SK-N-MC (cell line): ENCODE measurements around the gene CDC42EP3.

Experiments
- DNase-seq: peaks from one replicate; pipeline ENCODE4 v3.0.0-alpha.2; 2011; ENCODE audit warnings: low read depth, low spot score
- H3K27ac ChIP-seq: fragments of 200-600 bp; sonication (generic); 2 replicates; pipeline ENCODE4 v1.5.1; 2016; ENCODE audit warnings: mixed run types
- H3K36me3 ChIP-seq: fragments of 200-600 bp; sonication (generic); 2 replicates; pipeline ENCODE4 v1.6.1; 2017; ENCODE audit warnings: antibody characterized with exemption, low read length, mixed read lengths; ENCODE audit not compliant: insufficient read depth
- H3K4me3 ChIP-seq: fragments of 200-600 bp; sonication (generic); 2 replicates; pipeline ENCODE4 v1.5.1; 2016
- H3K9ac ChIP-seq: fragments of 200-600 bp; sonication (generic); 2 replicates; pipeline ENCODE4 v1.8.0; 2017; ENCODE audit warnings: mixed run types, mixed read lengths; ENCODE audit not compliant: insufficient read length
- H3K9me3 ChIP-seq: fragments of 200-600 bp; sonication (generic); 2 replicates; pipeline ENCODE4 v1.6.1; 2017; ENCODE audit warnings: low read depth, mild to moderate bottlenecking, antibody characterized with exemption, low read length, moderate library complexity, mixed read lengths
- EZH2 ChIP-seq: fragments of 200-600 bp; sonication (generic); IDR thresholded peaks from one replicate; pipeline ENCODE4 v1.6.1; 2017; ENCODE audit warnings: antibody characterized with exemption
- FOXP2 ChIP-seq: optimal IDR thresholded peaks from 2 replicates; pipeline ENCODE3; 2011; ENCODE audit warnings: mild to moderate bottlenecking, moderate library complexity; ENCODE audit not compliant: insufficient read depth; ENCODE audit errors: extremely low read length, control extremely low read depth
- POLR2AphosphoS5 ChIP-seq: IDR thresholded peaks from 2 replicates; pipeline ENCODE4 v1.6.1; 2012; ENCODE audit warnings: mild to moderate bottlenecking, low read depth, low read length, borderline replicate concordance

The CDC42EP3 gene

DNA sequence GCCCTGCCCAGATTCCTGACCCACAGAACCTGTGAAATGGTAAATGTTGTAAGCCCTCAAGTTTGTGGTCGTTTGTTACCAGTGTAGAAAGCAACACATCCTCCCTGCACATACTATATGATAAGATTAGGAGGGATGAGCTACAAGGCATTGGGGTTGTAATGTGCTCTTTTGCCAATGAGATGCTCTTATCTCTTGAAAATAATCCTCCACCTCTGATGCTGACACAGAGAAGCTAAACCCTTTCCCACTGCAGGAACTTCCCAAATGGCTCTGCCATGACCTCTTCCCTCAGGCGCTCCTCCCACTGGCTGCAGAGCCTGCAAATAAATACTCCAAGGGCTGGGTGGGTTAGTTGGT, 23.5 kb downstream of the CDC42EP3 start:
- no peak for DNase-seq
- Histone ChIP-seq H3K36me3 (no peaks in the 10 kb centered on the region), H3K9me3 (no peaks in the 10 kb centered on the region), H3K4me3 (no peak overlapping the region), H3K9ac (no peak overlapping the region), H3K27ac (no peak overlapping the region)
- TF ChIP-seq POLR2AphosphoS5: no peak
- no peak for TF ChIP-seq FOXP2
- TF ChIP-seq EZH2: no peak

DNA sequence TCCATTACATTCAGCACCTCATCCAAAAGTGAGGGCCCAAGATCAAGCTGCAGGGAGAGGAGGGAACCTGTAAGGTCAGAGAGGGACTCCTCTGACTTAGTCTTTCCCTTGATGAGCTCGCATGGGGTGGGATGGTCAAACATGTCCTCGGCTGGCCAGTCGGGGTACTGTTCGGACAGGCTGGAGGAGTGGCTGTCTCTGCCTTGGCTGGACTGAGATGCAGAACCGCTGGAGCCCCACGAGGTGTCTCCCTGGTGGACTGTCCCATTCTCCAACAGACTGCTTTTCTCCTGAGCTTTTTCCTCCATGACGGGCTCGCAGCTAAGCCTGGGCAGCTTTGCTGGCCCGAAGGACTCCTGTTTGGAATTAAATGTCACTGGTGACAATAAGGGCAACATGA, 25.6 kb downstream of the CDC42EP3 start:
- no peaks in the 10 kb centered on the region for H3K36me3 ChIP-seq
- DNase-seq: no peak
- H3K9ac ChIP-seq: no peak overlapping the region
- H3K9me3 ChIP-seq: no peaks in the 10 kb centered on the region
- H3K4me3 ChIP-seq: no peak overlapping the region
- H3K27ac ChIP-seq: no peak overlapping the region
- no peak for TF ChIP-seq EZH2
- no peak for TF ChIP-seq POLR2AphosphoS5
- TF ChIP-seq FOXP2: no peak

DNA sequence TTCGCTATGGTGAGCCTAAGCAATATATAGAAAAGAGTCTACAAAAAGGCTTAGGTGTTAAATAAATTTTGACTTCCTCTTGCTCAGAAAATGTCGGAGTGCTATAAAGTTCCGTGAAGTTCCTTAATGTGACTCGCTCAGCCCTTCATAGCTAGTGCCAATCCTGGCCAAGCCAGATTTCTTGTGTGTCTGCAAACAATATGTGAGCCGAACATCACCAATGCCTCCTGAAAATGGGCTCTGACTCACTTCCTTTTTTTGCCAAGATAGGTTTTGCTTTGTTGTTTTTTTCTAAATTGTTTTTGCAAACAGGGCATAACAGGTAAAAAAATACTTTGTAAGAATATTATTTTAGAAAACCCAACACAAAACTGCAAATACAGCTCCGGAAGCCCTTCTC, 26.1 kb downstream of the CDC42EP3 start:
- no peak overlapping the region for H3K4me3 ChIP-seq
- no peaks in the 10 kb centered on the region for H3K36me3 ChIP-seq
- H3K27ac ChIP-seq: no peak overlapping the region
- no peak overlapping the region for H3K9ac ChIP-seq
- DNase-seq: no peak
- TF ChIP-seq FOXP2 (no peak), POLR2AphosphoS5 (no peak)
- no peaks in the 10 kb centered on the region for H3K9me3 ChIP-seq

DNA sequence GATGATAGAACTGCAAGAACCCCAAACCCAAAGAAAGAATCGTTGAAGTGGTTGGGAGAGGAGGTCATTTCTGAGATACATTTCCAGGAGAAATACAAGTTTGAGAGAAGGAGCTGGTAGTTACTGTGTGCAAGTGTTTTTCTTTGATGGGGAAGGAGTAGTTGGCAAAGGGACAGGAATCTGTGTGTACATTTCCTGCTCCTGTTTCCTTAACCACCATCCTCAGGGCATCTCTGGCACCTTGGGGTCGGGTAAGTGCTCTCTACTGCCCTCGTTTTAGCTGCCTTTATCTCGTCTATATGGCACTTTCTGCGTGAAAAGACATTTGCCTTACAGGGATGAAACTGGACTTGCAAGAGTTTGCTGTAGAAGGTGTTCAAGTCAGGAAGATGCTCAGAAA, 27.3 kb downstream of the CDC42EP3 start:
- Histone ChIP-seq H3K27ac (no peak overlapping the region), H3K9ac (no peak overlapping the region), H3K36me3 (no peaks in the 10 kb centered on the region), H3K4me3 (no peak overlapping the region), H3K9me3 (no peaks in the 10 kb centered on the region)
- no peak for DNase-seq
- no peak for TF ChIP-seq EZH2
- TF ChIP-seq POLR2AphosphoS5: no peak
- TF ChIP-seq FOXP2: no peak

DNA sequence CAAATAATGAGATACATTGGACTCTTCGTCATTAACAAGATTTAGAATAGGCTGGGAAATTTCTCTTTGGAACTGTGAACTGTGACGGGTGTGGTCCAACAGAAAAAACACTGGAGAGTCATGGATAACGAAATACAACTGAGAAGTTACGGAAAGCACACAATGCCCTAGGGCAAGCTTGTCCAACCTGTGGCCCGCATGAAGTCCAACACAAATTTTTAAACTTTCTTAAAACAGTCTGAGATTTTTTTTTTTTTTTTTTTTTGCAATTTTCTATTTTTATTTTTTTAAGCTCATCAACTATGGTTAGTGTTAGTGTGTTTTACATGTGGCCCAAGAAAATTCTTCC, 27.7 kb downstream of the CDC42EP3 start:
- Histone ChIP-seq H3K9me3 (no peaks in the 10 kb centered on the region), H3K36me3 (no peaks in the 10 kb centered on the region), H3K4me3 (no peak overlapping the region), H3K27ac (no peak overlapping the region), H3K9ac (no peak overlapping the region)
- TF ChIP-seq POLR2AphosphoS5 (no peak), EZH2 (no peak), FOXP2 (no peak)
- DNase-seq: no peak

DNA sequence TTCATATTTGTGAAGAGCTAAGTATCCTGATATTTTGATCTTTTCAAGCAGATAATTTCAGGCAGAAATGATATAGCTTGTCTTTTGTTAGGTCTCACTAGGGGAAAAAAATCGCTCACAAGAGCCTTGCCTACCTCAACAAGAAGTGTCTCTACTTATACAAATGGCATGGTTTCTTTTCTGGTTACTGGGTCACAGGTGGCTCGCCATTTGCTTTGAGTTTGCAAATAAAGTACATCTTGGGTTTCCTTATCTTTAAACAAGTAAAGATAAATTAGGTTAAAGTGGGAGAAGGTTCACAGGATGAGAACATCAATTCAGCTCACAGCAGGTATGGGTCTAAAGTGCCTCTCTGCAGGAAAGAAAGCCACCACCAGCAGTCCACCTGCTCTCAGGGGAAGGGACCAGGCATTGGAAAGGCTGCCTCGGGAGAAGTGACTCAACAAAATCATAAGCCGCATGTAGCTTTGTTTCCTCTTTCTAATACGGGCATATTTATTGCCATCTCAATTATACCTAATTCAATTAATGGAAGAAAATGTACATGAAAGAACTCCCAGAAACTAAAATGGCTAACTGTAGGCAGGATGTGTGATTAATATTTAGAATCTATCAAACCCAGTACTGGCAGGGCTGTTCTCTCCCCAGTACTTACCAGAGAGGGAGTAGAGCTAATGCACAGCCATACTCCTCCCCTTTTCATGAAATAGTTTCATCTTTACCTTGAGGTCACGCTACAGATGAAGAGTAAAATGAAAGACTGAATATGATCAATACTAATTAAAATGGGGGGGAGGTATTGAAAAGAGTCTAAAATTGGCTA, 28.3 kb downstream of the CDC42EP3 start:
- H3K27ac ChIP-seq: no peak overlapping the region
- no peak for DNase-seq
- no peak overlapping the region for H3K9ac ChIP-seq
- TF ChIP-seq FOXP2 (no peak), POLR2AphosphoS5 (no peak), EZH2 (no peak)
- H3K36me3 ChIP-seq: no peaks in the 10 kb centered on the region
- H3K9me3 ChIP-seq: no peaks in the 10 kb centered on the region
- no peak overlapping the region for H3K4me3 ChIP-seq

DNA sequence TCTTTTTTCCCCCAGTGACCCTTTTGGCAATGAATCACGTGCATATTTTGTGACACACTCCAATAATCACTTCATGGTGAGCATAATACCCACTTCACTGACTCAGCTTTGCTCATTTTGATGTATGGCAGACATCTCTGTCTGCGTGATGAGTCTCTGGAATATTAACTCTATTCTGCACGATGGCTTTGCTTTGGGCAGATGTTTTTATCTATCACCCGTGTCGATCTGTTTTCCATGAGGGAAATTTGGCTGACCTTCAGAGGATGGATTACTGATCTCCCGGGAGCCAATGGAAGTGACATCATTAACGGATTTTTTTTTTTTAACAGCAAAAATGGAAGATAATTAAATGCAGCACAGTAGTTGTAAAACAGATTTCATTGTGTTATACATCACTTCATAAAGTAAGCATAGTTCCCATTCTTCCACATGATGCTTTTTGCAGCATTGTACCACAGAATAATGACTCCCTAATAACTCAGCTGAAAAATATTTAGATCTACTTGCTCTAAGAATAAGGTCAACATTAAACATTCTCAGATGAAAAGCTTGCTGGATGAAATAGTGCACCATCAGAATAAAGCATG, 29.8 kb downstream of the CDC42EP3 start:
- no peak for DNase-seq
- no peak for TF ChIP-seq EZH2
- TF ChIP-seq POLR2AphosphoS5: no peak
- TF ChIP-seq FOXP2: no peak
- no peak overlapping the region for H3K27ac ChIP-seq
- H3K9me3 ChIP-seq: no peaks in the 10 kb centered on the region
- H3K36me3 ChIP-seq: no peaks in the 10 kb centered on the region
- H3K9ac ChIP-seq: no peak overlapping the region
- no peak overlapping the region for H3K4me3 ChIP-seq

DNA sequence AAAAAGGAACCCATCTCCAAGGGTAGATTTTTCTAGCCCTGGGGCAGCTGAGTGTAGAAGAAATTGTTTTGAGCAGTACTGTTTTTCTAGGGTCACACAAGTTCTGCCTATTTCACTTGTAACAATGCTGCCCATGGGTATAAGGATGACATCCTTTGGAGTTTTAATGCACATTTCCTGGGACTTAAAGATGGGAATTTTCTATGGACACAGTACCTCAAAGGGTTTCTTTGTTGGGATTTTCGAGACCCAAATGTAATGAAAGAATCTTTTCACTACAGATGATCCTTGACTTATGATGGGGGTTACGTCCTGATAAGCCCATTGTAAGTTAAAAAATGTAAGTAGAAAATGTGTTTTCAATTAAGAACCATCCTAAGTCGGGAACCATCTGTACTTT, 31.8 kb downstream of the CDC42EP3 start:
- H3K36me3 ChIP-seq: no peaks in the 10 kb centered on the region
- H3K9me3 ChIP-seq: no peaks in the 10 kb centered on the region
- no peak overlapping the region for H3K9ac ChIP-seq
- no peak for TF ChIP-seq POLR2AphosphoS5
- TF ChIP-seq FOXP2: no peak
- no peak for TF ChIP-seq EZH2
- no peak overlapping the region for H3K4me3 ChIP-seq
- no peak for DNase-seq
- H3K27ac ChIP-seq: no peak overlapping the region
